Smooth muscle cell (in vitro differentiated cells): ENCODE measurements around the gene PCDH9. TPM values are rescaled to one million over a fixed set of nuclear protein-coding genes. Genes with fewer than 3 reads are reported as not detected.
"Not testable (repeated sequence)": the region's sequence is repeated elsewhere in the genome, so short reads cannot be mapped to it uniquely, and the experiment has no call there.

Experiments used
- DNase-seq: peaks from one replicate; lab custom pipeline; 2025; ENCODE audit not compliant: unreplicated experiment; lab: John Stamatoyannopoulos, UW
- H2AFZ ChIP-seq: fragments of 200-600 bp; sonication (generic); 2 replicates; pipeline ENCODE4 v1.6.0; 2016; ENCODE audit warnings: antibody characterized with exemption, low read depth, mild to moderate bottlenecking
- H3F3A ChIP-seq: fragments of 200-600 bp; sonication (generic); 2 replicates; pipeline ENCODE4 v1.6.0; 2017; ENCODE audit warnings: antibody characterized with exemption, low read depth
- H3K27ac ChIP-seq: fragments of 200-600 bp; sonication (generic); 2 replicates; pipeline ENCODE4 v1.5.1; 2016; ENCODE audit warnings: low read depth, mild to moderate bottlenecking
- H3K27me3 ChIP-seq: fragments of 200-600 bp; sonication (generic); 2 replicates; pipeline ENCODE4 v1.6.1; 2016; ENCODE audit warnings: low read depth, mild to moderate bottlenecking
- H3K36me3 ChIP-seq: fragments of 200-600 bp; sonication (generic); 2 replicates; pipeline ENCODE4 v1.5.1; 2016; ENCODE audit warnings: low read depth
- H3K4me1 ChIP-seq: fragments of 200-600 bp; sonication (generic); 2 replicates; pipeline ENCODE4 v1.5.1; 2016; ENCODE audit warnings: low read depth
- H3K4me2 ChIP-seq: fragments of 200-600 bp; sonication (generic); 2 replicates; pipeline ENCODE4 v1.6.0; 2016; ENCODE audit warnings: mild to moderate bottlenecking
- H3K4me3 ChIP-seq: fragments of 200-600 bp; sonication (generic); 2 replicates; pipeline ENCODE4 v1.5.1; 2016; ENCODE audit warnings: mild to moderate bottlenecking
- H3K79me2 ChIP-seq: fragments of 200-600 bp; sonication (generic); 2 replicates; pipeline ENCODE4 v1.6.0; 2016; ENCODE audit warnings: low read depth, mild to moderate bottlenecking
- H3K9ac ChIP-seq: fragments of 200-600 bp; sonication (generic); 2 replicates; pipeline ENCODE4 v1.6.0; 2016; ENCODE audit warnings: low read depth
- H3K9me3 ChIP-seq: fragments of 200-600 bp; sonication (generic); replicated peaks from 2 replicates; pipeline ENCODE4 v1.5.1; 2016; ENCODE audit warnings: low read depth
- H4K20me1 ChIP-seq: fragments of 200-600 bp; sonication (generic); 2 replicates; pipeline ENCODE4 v1.6.0; 2016; ENCODE audit warnings: low read depth
- WGBS: methylation state at CpG from one replicate; pipeline ENCODE4 v1.1.7; 2016; ENCODE audit warnings: low lambda C conversion rate; 5-methylcytosine and 5-hydroxymethylcytosine counted together
- polyA plus RNA-seq: library from polyadenylated mRNA; unstranded; fragments of >200 nt; fragmentation: Nextera tagmentation; extraction: Ambion mirVana; gene quantifications from 2 replicates; pipeline ENCODE4 v1.2.1, GENCODE V29; 2016
- small RNA-seq: library from RNA; depleted of rRNA; stranded (forward); fragments of <200 nt; gene quantifications from one replicate; pipeline ENCODE3, GENCODE V24; 2014
- total RNA-seq: library from RNA; depleted of rRNA; stranded (reverse); fragments of >200 nt; gene quantifications from 2 replicates; pipeline ENCODE4 v1.2.3, GENCODE V29; 2014
- TF ChIP-seq, protein P1 (sequence below): fragments of 200-600 bp; sonication (generic); IDR thresholded peaks from 2 replicates; pipeline ENCODE4 v1.5.1; 2017; ENCODE audit warnings: borderline replicate concordance, mild to moderate bottlenecking, antibody characterized with exemption; ENCODE audit not compliant: insufficient read depth, poor library complexity, severe bottlenecking

PCDH9 gene
- total and polyA plus RNA-seq, 2 experiments from 2014 or later = 0.65 to 1.9 TPM

DNA sequence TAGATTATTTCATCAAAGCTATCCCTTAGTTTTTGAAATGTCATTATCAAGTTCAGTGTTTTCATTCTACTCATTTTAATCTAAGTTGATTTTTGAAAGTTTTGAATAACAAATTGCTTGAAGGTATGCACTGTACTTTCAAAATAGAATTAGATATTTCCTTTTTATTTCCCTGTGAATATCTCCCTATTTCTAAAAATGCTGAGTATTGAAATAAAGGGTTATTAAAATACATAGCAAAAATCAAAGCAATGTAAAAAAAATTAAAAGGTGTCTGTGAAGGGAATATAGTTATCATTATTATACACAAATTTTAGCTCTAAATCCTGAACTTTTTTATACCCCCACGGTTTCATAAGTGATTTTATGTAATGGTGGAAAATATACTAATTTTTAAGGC lies 967.8 kb downstream of the PCDH9 start:
- H2AFZ ChIP-seq = no peak overlapping the region

DNA sequence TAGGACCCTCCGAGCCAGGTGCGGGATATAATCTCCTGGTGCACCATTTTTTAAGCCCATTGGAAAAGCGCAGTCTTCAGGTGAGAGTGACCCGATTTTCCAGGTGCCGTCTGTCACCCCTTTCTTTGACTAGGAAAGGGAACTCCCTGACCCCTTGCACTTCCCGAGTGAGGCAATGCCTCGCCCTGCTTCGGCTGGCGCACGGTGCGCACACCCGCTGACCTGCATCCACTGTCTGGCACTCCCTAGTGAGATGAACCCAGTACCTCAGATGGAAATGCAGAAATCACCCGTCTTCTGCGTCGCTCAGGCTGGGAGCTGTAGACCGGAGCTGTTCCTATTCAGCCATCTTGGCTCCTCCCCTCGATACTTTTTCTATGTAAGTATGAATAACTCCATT lies 970.7 kb downstream of the PCDH9 start:
- WGBS = 97% methylated on average over 17 of the region's 17 CpGs
- H4K20me1 ChIP-seq, H3K4me3 ChIP-seq, DNase-seq, H3K79me2 ChIP-seq, H3K27ac ChIP-seq, H3K9ac ChIP-seq, H3F3A ChIP-seq, H3K4me2 ChIP-seq, H3K36me3 ChIP-seq, H3K9me3 ChIP-seq, H3K27me3 ChIP-seq, H2AFZ ChIP-seq, H3K4me1 ChIP-seq: not testable (repeated sequence)

More for the DNA sequence above, 967.8 kb downstream of the PCDH9 start:
- Histone ChIP-seq H3F3A (no peaks in the 10 kb centered on the region), H3K4me1 (no peaks in the 10 kb centered on the region), H3K9me3 (no peaks in the 10 kb centered on the region), H4K20me1 (no peaks in the 10 kb centered on the region), H3K9ac (no peak overlapping the region), H3K79me2 (no peaks in the 10 kb centered on the region), H3K4me2 (no peak overlapping the region), H3K27ac (no peak overlapping the region), H3K36me3 (no peaks in the 10 kb centered on the region), H3K4me3 (no peak overlapping the region), H3K27me3 (no peaks in the 10 kb centered on the region)
- TF ChIP-seq, protein P1, sequence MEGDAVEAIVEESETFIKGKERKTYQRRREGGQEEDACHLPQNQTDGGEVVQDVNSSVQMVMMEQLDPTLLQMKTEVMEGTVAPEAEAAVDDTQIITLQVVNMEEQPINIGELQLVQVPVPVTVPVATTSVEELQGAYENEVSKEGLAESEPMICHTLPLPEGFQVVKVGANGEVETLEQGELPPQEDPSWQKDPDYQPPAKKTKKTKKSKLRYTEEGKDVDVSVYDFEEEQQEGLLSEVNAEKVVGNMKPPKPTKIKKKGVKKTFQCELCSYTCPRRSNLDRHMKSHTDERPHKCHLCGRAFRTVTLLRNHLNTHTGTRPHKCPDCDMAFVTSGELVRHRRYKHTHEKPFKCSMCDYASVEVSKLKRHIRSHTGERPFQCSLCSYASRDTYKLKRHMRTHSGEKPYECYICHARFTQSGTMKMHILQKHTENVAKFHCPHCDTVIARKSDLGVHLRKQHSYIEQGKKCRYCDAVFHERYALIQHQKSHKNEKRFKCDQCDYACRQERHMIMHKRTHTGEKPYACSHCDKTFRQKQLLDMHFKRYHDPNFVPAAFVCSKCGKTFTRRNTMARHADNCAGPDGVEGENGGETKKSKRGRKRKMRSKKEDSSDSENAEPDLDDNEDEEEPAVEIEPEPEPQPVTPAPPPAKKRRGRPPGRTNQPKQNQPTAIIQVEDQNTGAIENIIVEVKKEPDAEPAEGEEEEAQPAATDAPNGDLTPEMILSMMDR = no peak
- 88% methylated on average over 1 of the region's 1 CpG for WGBS
- DNase-seq = no peak

Small RNA genes lying within 50 kb of the gene (small RNA-seq; reads per million reads assigned to genes)
- not detected for gene RNU7-87P
